ENCODE measurements around the gene DIRAS1. TPM values are rescaled to one million over a fixed set of nuclear protein-coding genes. Genes with fewer than 3 reads are reported as not detected.

DIRAS1 gene
- total and polyA plus RNA-seq, 2 donors (not counting 3 experiments of a cell fraction or from before 2014, with no cell fraction given) = 0.09 to 0.17 TPM

DNA sequence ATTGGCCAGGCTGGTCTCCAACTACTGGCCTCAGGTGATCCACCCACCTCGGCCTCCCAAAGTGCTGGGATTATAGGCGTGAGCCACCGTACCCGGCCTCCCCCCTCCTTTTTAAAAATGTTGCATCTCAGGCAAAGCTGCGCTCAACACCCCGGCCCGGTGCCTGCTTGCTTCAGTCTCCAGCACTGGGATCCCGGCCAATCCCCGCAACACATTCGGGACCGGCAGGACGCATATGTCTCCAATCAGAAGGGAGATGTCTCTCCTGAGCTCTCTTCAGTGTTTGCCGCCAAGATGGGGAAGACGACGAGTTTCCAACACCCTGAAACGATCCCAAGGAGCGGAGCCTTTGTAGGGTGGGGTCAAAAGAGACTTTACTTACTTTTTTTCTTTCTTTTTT lies 34.8 kb downstream of the DIRAS1 start:
- Histone ChIP-seq H4K20me1 (replicated peaks; ENCODE audit: control insufficient read depth, extremely low read depth, insufficient read depth, low read length) (no peaks in the 10 kb centered on the region), H3K36me3 (ENCODE audit: control insufficient read depth in 2 of 2, extremely low read depth in 1 of 2, insufficient read depth in 2 of 2, low read length in 2 of 2) (no peaks in the 10 kb centered on the region), H3K9me1 (replicated peaks; ENCODE audit: control insufficient read depth, extremely low read depth, insufficient read depth, low read length) (no peaks in the 10 kb centered on the region), H2AFZ (ENCODE audit: low read depth, low read length) (no peak overlapping the region), H3K9ac (replicated peaks; ENCODE audit: extremely low read depth, insufficient read depth, low read length) (no peak overlapping the region), H3K79me2 (ENCODE audit: control insufficient read depth, insufficient read depth, low read length) (no peaks in the 10 kb centered on the region), H3K4me2 (ENCODE audit: insufficient read depth, low read length) (no peak overlapping the region), H3K27ac (ENCODE audit: insufficient read depth, low read depth, low read length) (no peak overlapping the region), H3K4me1 (ENCODE audit: control insufficient read depth, extremely low read depth, insufficient read depth, low read length) (no peaks in the 10 kb centered on the region), H3K27me3 (ENCODE audit: control insufficient read depth in 2 of 2, insufficient read depth in 2 of 2, low read length in 2 of 2) (no peaks in the 10 kb centered on the region), H3K4me3 (replicated peaks in 1 of 3; ENCODE audit: insufficient read depth in 1 of 3, low read depth in 1 of 3, low read length in 3 of 3) (no peak overlapping the region), H3K9me3 (replicated peaks; ENCODE audit: control insufficient read depth, insufficient read depth, low read length) (no peaks in the 10 kb centered on the region)
- DNase-seq (ENCODE audit: low read depth, low spot score) (no peak), FAIRE-seq (no peak)
- ChIA-PET POLR2A (no interaction called here), CTCF (interaction anchor here (1.0 kb wide), 1 partner anchor 24 kb away, joined by 3 read pairs; no protein-coding TSS in a partner anchor)
- dilution Hi-C loops (cut with MboI; ENCODE audit: extremely low pct_ligation_motif_present, low sequenced_read_pairs) = no loop called here
- intact Hi-C loops (cut with micrococcal nuclease) = no loop called here
- no TSS peak for BruUV-seq (replicated peaks)
- TF ChIP-seq GATA2 (IDR thresholded peaks at IDR 0.05; ENCODE audit: insufficient read depth, insufficient read length, low read depth, low read length) = no peak
- no peak for TF ChIP-seq POLR2A (IDR thresholded peaks at IDR 0.05; ENCODE audit: low read depth, low read length)
- no peak for TF ChIP-seq POLR2AphosphoS5 (IDR thresholded peaks at IDR 0.05; ENCODE audit: insufficient read depth, low read depth, low read length)
- TF ChIP-seq MYC (IDR thresholded peaks at IDR 0.05; ENCODE audit: low read depth, low read length) = no peak
- TF ChIP-seq, protein P1, sequence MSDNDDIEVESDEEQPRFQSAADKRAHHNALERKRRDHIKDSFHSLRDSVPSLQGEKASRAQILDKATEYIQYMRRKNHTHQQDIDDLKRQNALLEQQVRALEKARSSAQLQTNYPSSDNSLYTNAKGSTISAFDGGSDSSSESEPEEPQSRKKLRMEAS (IDR thresholded peaks at IDR 0.05; ENCODE audit: insufficient read depth, insufficient read length) = no peak
- no peak for TF ChIP-seq FOS (IDR thresholded peaks at IDR 0.05; ENCODE audit: borderline replicate concordance, insufficient read depth, low read length)
- TF ChIP-seq JUN (IDR thresholded peaks at IDR 0.05; ENCODE audit: borderline replicate concordance, insufficient read depth, insufficient read length, low read depth) = no peak
- no peak for TF ChIP-seq EZH2 (IDR thresholded peaks at IDR 0.05; ENCODE audit: borderline replicate concordance, low read depth, low read length, severe bottlenecking)
- TF ChIP-seq, protein P2, sequence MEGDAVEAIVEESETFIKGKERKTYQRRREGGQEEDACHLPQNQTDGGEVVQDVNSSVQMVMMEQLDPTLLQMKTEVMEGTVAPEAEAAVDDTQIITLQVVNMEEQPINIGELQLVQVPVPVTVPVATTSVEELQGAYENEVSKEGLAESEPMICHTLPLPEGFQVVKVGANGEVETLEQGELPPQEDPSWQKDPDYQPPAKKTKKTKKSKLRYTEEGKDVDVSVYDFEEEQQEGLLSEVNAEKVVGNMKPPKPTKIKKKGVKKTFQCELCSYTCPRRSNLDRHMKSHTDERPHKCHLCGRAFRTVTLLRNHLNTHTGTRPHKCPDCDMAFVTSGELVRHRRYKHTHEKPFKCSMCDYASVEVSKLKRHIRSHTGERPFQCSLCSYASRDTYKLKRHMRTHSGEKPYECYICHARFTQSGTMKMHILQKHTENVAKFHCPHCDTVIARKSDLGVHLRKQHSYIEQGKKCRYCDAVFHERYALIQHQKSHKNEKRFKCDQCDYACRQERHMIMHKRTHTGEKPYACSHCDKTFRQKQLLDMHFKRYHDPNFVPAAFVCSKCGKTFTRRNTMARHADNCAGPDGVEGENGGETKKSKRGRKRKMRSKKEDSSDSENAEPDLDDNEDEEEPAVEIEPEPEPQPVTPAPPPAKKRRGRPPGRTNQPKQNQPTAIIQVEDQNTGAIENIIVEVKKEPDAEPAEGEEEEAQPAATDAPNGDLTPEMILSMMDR (IDR thresholded peaks at IDR 0.05; ENCODE audit: extremely low read depth in 1 of 2, insufficient read depth in 1 of 2, low read depth in 1 of 2, low read length in 2 of 2) = no peak
